H1 (cell line): Measurements from ENCODE around the gene OSBPL2. TPM values are rescaled to one million over a fixed set of nuclear protein-coding genes. Genes with fewer than 3 reads are reported as not detected.

Experiments used
- CTCF ChIA-PET: fragments of 300-600 bp; sonication (Branson Sonifier 250); formaldehyde crosslinking; loops from one replicate; lab custom pipeline; 2021; ENCODE audit not compliant: partially characterized antibody; lab: Charles Lee
- POLR2A ChIA-PET: fragments of 300-600 bp; sonication (Branson Sonifier 250); formaldehyde crosslinking; loops from one replicate; lab custom pipeline; 2021; ENCODE audit warnings: inconsistent platforms; ENCODE audit not compliant: partially characterized antibody; lab: Charles Lee
- DNase-seq, 2 experiments: peaks; one replicate each; pipeline versions ENCODE4 v3.0.0 to v3.0.0-alpha.2; 2010 to 2022; ENCODE audit warnings: low spot score in 2 of 2, low read depth in 1 of 2, mixed read lengths in 1 of 2
- FAIRE-seq: peaks from 2 replicates; lab custom pipeline; 2011; peaks lifted over from hg19 to GRCh38; lab: Jason Lieb, UNC
- H2AFZ ChIP-seq: 2 replicates; pipeline ENCODE4 v1.8.1; 2012; ENCODE audit warnings: low read length, inconsistent platforms
- H2AK5ac ChIP-seq: 2 replicates; pipeline ENCODE4 v1.6.1; 2013; ENCODE audit warnings: low read depth, low read length
- H2BK120ac ChIP-seq: replicated peaks from 2 replicates; pipeline ENCODE3; 2013; ENCODE audit warnings: low read depth, low read length, inconsistent platforms
- H2BK12ac ChIP-seq: 2 replicates; pipeline ENCODE4 v1.6.1; 2013; ENCODE audit warnings: low read depth, low read length
- H2BK15ac ChIP-seq: 2 replicates; pipeline ENCODE4 v1.6.1; 2013; ENCODE audit warnings: low read length
- H2BK20ac ChIP-seq: 2 replicates; pipeline ENCODE4 v1.6.1; 2013; ENCODE audit warnings: low read length
- H2BK5ac ChIP-seq: 2 replicates; pipeline ENCODE4 v1.6.1; 2013; ENCODE audit warnings: low read depth, low read length
- H3K14ac ChIP-seq: 2 replicates; pipeline ENCODE4 v1.6.1; 2013; ENCODE audit warnings: inconsistent platforms; ENCODE audit not compliant: insufficient read length
- H3K18ac ChIP-seq: 2 replicates; pipeline ENCODE4 v1.6.1; 2013; ENCODE audit warnings: low read length; ENCODE audit errors: extremely low read depth
- H3K23ac ChIP-seq: 2 replicates; pipeline ENCODE4 v1.6.1; 2013; ENCODE audit warnings: inconsistent platforms; ENCODE audit not compliant: insufficient read length
- H3K23me2 ChIP-seq: 2 replicates; pipeline ENCODE4 v1.6.1; 2013; ENCODE audit warnings: low read depth, low read length
- H3K27ac ChIP-seq: 2 replicates; pipeline ENCODE4 v1.6.1; 2011; ENCODE audit warnings: low read depth, low read length, inconsistent platforms
- H3K27me3 ChIP-seq, 4 experiments: replicated peaks in 1 of 4; 1 replicate in 1 of 4; 2 replicates in 3 of 4; pipeline versions ENCODE4 v1.6.1 to v1.8.1; 2011 to 2013; ENCODE audit warnings: low read length in 3 of 4, mild to moderate bottlenecking in 3 of 4, inconsistent platforms in 2 of 4, mixed read lengths in 2 of 4, moderate library complexity in 1 of 4; ENCODE audit not compliant: control insufficient read depth in 3 of 4, insufficient read depth in 3 of 4; ENCODE audit errors: extremely low read depth in 1 of 4
- H3K36me3 ChIP-seq, 4 experiments: 2 replicates each; pipeline versions ENCODE4 v1.6.1 to v1.8.1; 2011 to 2013; ENCODE audit warnings: mild to moderate bottlenecking in 4 of 4, low read length in 3 of 4, moderate library complexity in 2 of 4, control low read depth in 1 of 4, inconsistent platforms in 1 of 4; ENCODE audit not compliant: insufficient read depth in 4 of 4, control insufficient read depth in 2 of 4
- H3K4ac ChIP-seq: replicated peaks from 2 replicates; pipeline ENCODE3; 2013; ENCODE audit warnings: low read length, low read depth, mixed read lengths, inconsistent platforms; ENCODE audit not compliant: insufficient read length
- H3K4me1 ChIP-seq, 4 experiments: replicated peaks in 1 of 4; 1 replicate in 1 of 4; 2 replicates in 3 of 4; pipeline versions ENCODE4 v1.6.1 to v1.8.1; 2011 to 2013; ENCODE audit warnings: low read length in 3 of 4, inconsistent platforms in 2 of 4, mixed read lengths in 1 of 4; ENCODE audit not compliant: insufficient read depth in 4 of 4, control insufficient read depth in 3 of 4
- H3K4me2 ChIP-seq, 2 experiments: 2 replicates each; pipeline versions ENCODE4 v1.6.1 to v1.8.1; 2011 to 2013; ENCODE audit warnings: low read depth in 2 of 2, low read length in 2 of 2, control low read depth in 1 of 2, inconsistent platforms in 1 of 2, mild to moderate bottlenecking in 1 of 2; ENCODE audit not compliant: insufficient read depth in 1 of 2
- H3K4me3 ChIP-seq, 4 experiments: fragments of 200-600, 300-600 bp in 1 of 4; sonication (generic), shearing (Covaris generic), sonication (Bioruptor Twin) in 1 of 4; 2 replicates each; pipeline versions ENCODE4 v1.5.1 to v1.8.1; 2011 to 2016; ENCODE audit warnings: low read length in 4 of 4, low read depth in 3 of 4, control low read depth in 2 of 4, inconsistent platforms in 2 of 4, mild to moderate bottlenecking in 2 of 4, mixed read lengths in 1 of 4, moderate library complexity in 1 of 4; ENCODE audit not compliant: insufficient read depth in 2 of 4; ENCODE audit errors: extremely low read depth in 1 of 4
- H3K56ac ChIP-seq: replicated peaks from 2 replicates; pipeline ENCODE3; 2013; ENCODE audit warnings: low read depth, mild to moderate bottlenecking, mixed read lengths, low read length, inconsistent platforms; ENCODE audit not compliant: insufficient read length
- H3K79me1 ChIP-seq: 2 replicates; pipeline ENCODE4 v1.6.1; 2013; ENCODE audit warnings: low read depth, low read length, control low read depth
- H3K79me2 ChIP-seq, 2 experiments: 2 replicates each; pipeline versions ENCODE4 v1.6.1 to v1.8.1; 2012 to 2013; ENCODE audit warnings: low read length in 2 of 2, mild to moderate bottlenecking in 2 of 2, inconsistent platforms in 1 of 2; ENCODE audit not compliant: insufficient read depth in 2 of 2, control insufficient read depth in 1 of 2
- H3K9ac ChIP-seq, 4 experiments: replicated peaks in 1 of 4; 1 replicate in 1 of 4; 2 replicates in 3 of 4; pipeline versions ENCODE4 v1.6.1 to v1.8.1; 2011 to 2013; ENCODE audit warnings: low read depth in 3 of 4, low read length in 3 of 4, control low read depth in 2 of 4, mild to moderate bottlenecking in 2 of 4, moderate library complexity in 2 of 4, inconsistent platforms in 1 of 4; ENCODE audit errors: extremely low read depth in 1 of 4
- H3K9me3 ChIP-seq, 2 experiments: 2 replicates each; pipeline versions ENCODE4 v1.6.1 to v1.8.1; 2012 to 2013; ENCODE audit warnings: mild to moderate bottlenecking in 2 of 2, moderate library complexity in 2 of 2, control low read depth in 1 of 2, inconsistent platforms in 1 of 2, low read depth in 1 of 2, low read length in 1 of 2, mixed read lengths in 1 of 2; ENCODE audit not compliant: insufficient read depth in 2 of 2
- H4K20me1 ChIP-seq, 2 experiments: replicated peaks in 1 of 2; 2 replicates each; pipeline versions ENCODE3 to v1.8.1; 2011 to 2013; ENCODE audit warnings: inconsistent platforms in 2 of 2, low read length in 2 of 2, mild to moderate bottlenecking in 1 of 2; ENCODE audit not compliant: insufficient read depth in 2 of 2, control insufficient read depth in 1 of 2
- H4K5ac ChIP-seq: 2 replicates; pipeline ENCODE4 v1.6.1; 2013; ENCODE audit warnings: low read length, low read depth, mixed read lengths, inconsistent platforms; ENCODE audit not compliant: insufficient read length
- H4K8ac ChIP-seq: 2 replicates; pipeline ENCODE4 v1.8.0; 2013; ENCODE audit warnings: mild to moderate bottlenecking, moderate library complexity, low read length, inconsistent platforms; ENCODE audit not compliant: insufficient read depth; ENCODE audit errors: extremely low read depth
- H4K91ac ChIP-seq: replicated peaks from 2 replicates; pipeline ENCODE3; 2013; ENCODE audit warnings: low read length, mixed read lengths, inconsistent platforms; ENCODE audit not compliant: insufficient read length
- CHD1 ChIP-seq: IDR thresholded peaks from 2 replicates; pipeline ENCODE4 v1.6.1; 2012; ENCODE audit warnings: low read depth, low read length, improper control_type of control experiment
- CREB1 ChIP-seq: IDR thresholded peaks from 2 replicates; pipeline ENCODE4 v1.6.1; 2012; ENCODE audit warnings: inconsistent platforms
- CTCF ChIP-seq, 3 experiments: IDR thresholded peaks; 1 replicate in 2 of 3; 2 replicates in 1 of 3; pipeline versions ENCODE4 v1.5.1 to v1.6.1; 2011; ENCODE audit warnings: low read length in 3 of 3, mild to moderate bottlenecking in 3 of 3, inconsistent platforms in 2 of 3, low read depth in 1 of 3, moderate library complexity in 1 of 3; ENCODE audit not compliant: insufficient read depth in 1 of 3; ENCODE audit errors: control extremely low read depth in 1 of 3
- EGR1 ChIP-seq: IDR thresholded peaks from 2 replicates; pipeline ENCODE4 v1.6.1; 2011; ENCODE audit warnings: low read depth, low read length, borderline replicate concordance
- GABPA ChIP-seq: IDR thresholded peaks from 2 replicates; pipeline ENCODE4 v1.6.1; 2011; ENCODE audit warnings: mild to moderate bottlenecking, low read length, moderate library complexity, borderline replicate concordance; ENCODE audit not compliant: insufficient read depth
- HDAC2 ChIP-seq, 2 experiments: fragments of 300-600 bp in 1 of 2; sonication (generic) in 1 of 2; IDR thresholded peaks; 2 replicates each; pipeline ENCODE4 v1.6.1; 2011 to 2012; ENCODE audit warnings: low read depth in 2 of 2, low read length in 2 of 2, mild to moderate bottlenecking in 2 of 2, moderate library complexity in 2 of 2, borderline replicate concordance in 1 of 2, inconsistent platforms in 1 of 2
- JUN ChIP-seq: IDR thresholded peaks from 2 replicates; pipeline ENCODE4 v1.6.1; 2011; ENCODE audit warnings: low read depth, mild to moderate bottlenecking, improper control_type of control experiment, low read length
- KDM1A ChIP-seq: fragments of 200-600, 300-600 bp; sonication (generic); IDR thresholded peaks from 2 replicates; pipeline ENCODE4 v1.7.1; 2016; ENCODE audit warnings: mild to moderate bottlenecking, low read length, borderline replicate concordance
- MAFK ChIP-seq: IDR thresholded peaks from 2 replicates; pipeline ENCODE4 v1.6.1; 2012; ENCODE audit warnings: low read depth, mild to moderate bottlenecking, improper control_type of control experiment, low read length
- SIRT6 ChIP-seq: IDR thresholded peaks from one replicate; pipeline ENCODE4 v1.7.1; 2012; ENCODE audit warnings: low read length, inconsistent platforms
- TAF7 ChIP-seq: optimal IDR thresholded peaks from 2 replicates; pipeline ENCODE3; 2011; ENCODE audit warnings: low read depth, mild to moderate bottlenecking, inconsistent platforms, low read length, moderate library complexity, borderline replicate concordance
- WGBS, 2 experiments: shearing (Covaris generic) in 1 of 2; methylation state at CpG; one replicate each; pipeline versions ENCODE4 v1.1.6 to v1.1.7; 2013 to 2015; ENCODE audit warnings: low lambda C conversion rate in 2 of 2, mixed read lengths in 2 of 2, inconsistent platforms in 1 of 2, low coverage in 1 of 2, missing lambda C conversion rate in 1 of 2; ENCODE audit not compliant: insufficient replicate concordance in 2 of 2, insufficient coverage in 1 of 2, insufficient read length in 1 of 2; ENCODE audit errors: extremely low coverage in 1 of 2, missing lambda C conversion rate in 1 of 2; 5-methylcytosine and 5-hydroxymethylcytosine counted together
- polyA plus RNA-seq, 7 experiments: library from polyadenylated mRNA; depleted of rRNA in 3 of 7; stranded (reverse) in 5 of 7; unstranded in 2 of 7; fragments of >200 nt in 5 of 7; fragments of 200-250 nt in 2 of 7; gene quantifications; 1 replicate in 5 of 7; 2 replicates in 1 of 7; 4 replicates in 1 of 7; pipeline versions ENCODE4 v1.2.1 to v1.2.3, GENCODE V29; 2011 to 2013; ENCODE audit warnings: missing spikeins in 2 of 7, mixed read lengths in 2 of 7
- total RNA-seq: library from RNA; stranded (reverse); fragmentation: NEBNext Ultra II Directional; extraction: Animal tissue kit (Norgen Biotek cat#: 25700); gene quantifications from 2 replicates; pipeline ENCODE4 v1.2.1, GENCODE V29; 2021

Gene OSBPL2
- total and polyA plus RNA-seq, 2 of the 8 experiments (the other 6 are each of a cell fraction or from before 2014, with no cell fraction given): 11.7 to 42.4 TPM

GRCh38 chr20:62222972-62223371 is 15.3 kb upstream of the OSBPL2 start:
- Histone ChIP-seq H3K27me3 (peaks cover 9 to 59% (median 40%) of the 10 kb centered on the region in 4 experiments), H3K4me1 (peaks cover 0 to 35% (median 21%) of the 10 kb centered on the region in 4 experiments; a peak in 6 of 7 replicates), H3K4me3 (no peak overlapping the region), H2AK5ac (no peak overlapping the region), H4K5ac (no peak overlapping the region), H3K9ac (no peak overlapping the region), H3K23me2 (peaks cover 21% of the 10 kb centered on the region; the same call in 1 of the 2 replicates), H4K8ac (no peak overlapping the region; the same call in 1 of the 2 replicates), H3K4me2 (no peak overlapping the region), H4K91ac (no peak overlapping the region), H3K9me3 (no peaks in the 10 kb centered on the region), H3K18ac (no peak overlapping the region), H2BK12ac (no peak overlapping the region; the same call in 1 of the 2 replicates), H2BK15ac (peak overlapping the region; percentile 61; the same call in 1 of the 2 replicates), H3K27ac (no peak overlapping the region), H3K56ac (no peak overlapping the region), H3K23ac (no peak overlapping the region), H2BK20ac (no peak overlapping the region), H3K79me1 (no peaks in the 10 kb centered on the region), H2BK120ac (no peak overlapping the region), H3K14ac (no peak overlapping the region), H3K79me2 (no peaks in the 10 kb centered on the region), H4K20me1 (peaks cover 6 to 16% of the 10 kb centered on the region in 2 experiments), H3K4ac (no peak overlapping the region), H3K36me3 (no peaks in the 10 kb centered on the region), H2BK5ac (no peak overlapping the region), H2AFZ (no peak overlapping the region)
- WGBS, 2 experiments: 88% methylated on average over 13 of the region's 13 CpGs; no CpG with 5 or more reads in 1 of the 2 experiments
- POLR2A ChIA-PET: interaction anchor here (1.6 kb wide), 1 partner anchor 30 kb away, joined by 3 read pairs; no protein-coding TSS in a partner anchor
- FAIRE-seq (no peak), DNase-seq (no peak)
- CTCF ChIA-PET: interaction anchor here (0.7 to 2.2 kb wide), 4 partner anchors 9 to 244 kb away, joined by 3 to 6 read pairs (median 3); no protein-coding TSS in a partner anchor
- TF ChIP-seq CREB1: no peak
- no peak for TF ChIP-seq HDAC2 (IDR thresholded peaks at IDR 0.05; ENCODE audit: borderline replicate concordance in 1 of 2, low read depth in 2 of 2, low read length in 2 of 2)
- TF ChIP-seq GABPA: no peak
- no peak for TF ChIP-seq TAF7
- TF ChIP-seq CHD1: no peak
- no peak for TF ChIP-seq MAFK
- no peak for TF ChIP-seq CTCF (IDR thresholded peaks at IDR 0.05; ENCODE audit: control extremely low read depth in 1 of 3, insufficient read depth in 1 of 3, low read depth in 1 of 3, low read length in 3 of 3)
- no peak for TF ChIP-seq JUN
- no peak for TF ChIP-seq EGR1
- TF ChIP-seq SIRT6: no peak
- TF ChIP-seq KDM1A: no peak
